Ishikawa (cell line): Measurements from ENCODE around the gene STMN3.

Experiments used
- CEBPB ChIP-seq: IDR thresholded peaks from 2 replicates; pipeline ENCODE4 v1.6.1; 2012
- EGR1 ChIP-seq: IDR thresholded peaks from 2 replicates; pipeline ENCODE4 v1.6.1; 2012
- FOXM1 ChIP-seq: IDR thresholded peaks from 2 replicates; pipeline ENCODE4 v1.6.1; 2012; ENCODE audit warnings: low read depth, borderline replicate concordance
- REST ChIP-seq: IDR thresholded peaks from 2 replicates; pipeline ENCODE4 v1.6.1; 2012; ENCODE audit warnings: low read depth, mild to moderate bottlenecking
- TEAD4 ChIP-seq: IDR thresholded peaks from 2 replicates; pipeline ENCODE4 v1.6.1; 2012

- no peak for TF ChIP-seq REST
- no peak for TF ChIP-seq EGR1
- TF ChIP-seq FOXM1, result no peak
- TF ChIP-seq CEBPB, result no peak
- TF ChIP-seq TEAD4, result no peak
Measured at GRCh38 chr20:63701051-63701328, 47.8 kb upstream of the STMN3 start.
